HG02870 (cell line): ENCODE data around the gene AKAIN1.

Experiments used
- ATAC-seq: cut with Tn5 transposase; IDR thresholded peaks from one replicate; pipeline ENCODE4 v1.9.1; 2021; ENCODE audit warnings: mild to moderate bottlenecking, moderate library complexity; ENCODE audit not compliant: unreplicated experiment

The AKAIN1 gene

GRCh38 chr18:5197032-5197434 is at the start of gene AKAIN1:
AKAIN1 (minus strand) TSS chr18:5197257; CDS start chr18:5197053, 204 bp downstream.
- ATAC-seq = no peak

- no peak for ATAC-seq
Observed at GRCh38 chr18:5244941-5245340, 47.9 kb upstream of the AKAIN1 start.

- ATAC-seq = no peak
Observed at GRCh38 chr18:5239447-5239846, 42.4 kb upstream of the AKAIN1 start.

GRCh38 chr18:5238371-5238976 is 41.4 kb upstream of the AKAIN1 start:
- ATAC-seq = peak; percentile 35

GRCh38 chr18:5237723-5238370 is 40.8 kb upstream of the AKAIN1 start:
- peak; percentile 89 for ATAC-seq

- ATAC-seq = peak; percentile 36
Observed at GRCh38 chr18:5237083-5237722, 40.1 kb upstream of the AKAIN1 start.

GRCh38 chr18:5214583-5215351 is 17.7 kb upstream of the AKAIN1 start:
- ATAC-seq = no peak

GRCh38 chr18:5207471-5208150 is 10.6 kb upstream of the AKAIN1 start:
- ATAC-seq = no peak

GRCh38 chr18:5198311-5198710 is 1.3 kb upstream of the AKAIN1 start:
- no peak for ATAC-seq

- no peak for ATAC-seq
Observed at GRCh38 chr18:5197461-5197860, 404 bp upstream of the AKAIN1 start.

- ATAC-seq = no peak
Observed at GRCh38 chr18:5196253-5197031, 615 bp downstream of the AKAIN1 start.

GRCh38 chr18:5195656-5196055 is 1.4 kb downstream of the AKAIN1 start:
- ATAC-seq = no peak

GRCh38 chr18:5180254-5180653 is 16.8 kb downstream of the AKAIN1 start:
- ATAC-seq = no peak

GRCh38 chr18:5178519-5178918 is 18.5 kb downstream of the AKAIN1 start:
- no peak for ATAC-seq

GRCh38 chr18:5175378-5175777 is 21.7 kb downstream of the AKAIN1 start:
- peak; percentile 89 for ATAC-seq

GRCh38 chr18:5173646-5174045 is 23.4 kb downstream of the AKAIN1 start:
- no peak for ATAC-seq

GRCh38 chr18:5173236-5173635 is 23.8 kb downstream of the AKAIN1 start:
- no peak for ATAC-seq

- ATAC-seq = no peak
Observed at GRCh38 chr18:5167831-5168230, 29.2 kb downstream of the AKAIN1 start.

- no peak for ATAC-seq
Observed at GRCh38 chr18:5166606-5167280, 30.3 kb downstream of the AKAIN1 start.

- ATAC-seq = no peak
Observed at GRCh38 chr18:5164903-5165302, 32.2 kb downstream of the AKAIN1 start.
